ENCODE results near the gene DLG2. TPM values are rescaled to one million over a fixed set of nuclear protein-coding genes. Genes with fewer than 3 reads are reported as not detected.

Gene DLG2
- total and polyA plus RNA-seq, 4 donors: 0.30 to 5.5 (median 0.68) TPM

- Histone ChIP-seq H3K27me3 (ENCODE audit: control insufficient read depth in 4 of 4, insufficient read depth in 4 of 4, low read length in 3 of 4) (no peaks in the 10 kb centered on the region), H3K36me3 (ENCODE audit: control insufficient read depth in 4 of 4, insufficient read depth in 3 of 4, low read depth in 1 of 4, low read length in 3 of 4) (no peaks in the 10 kb centered on the region), H3K4me3 (ENCODE audit: low read depth in 1 of 3, low read length in 3 of 3) (no peak overlapping the region), H3K9me3 (ENCODE audit: control insufficient read depth in 4 of 4, low read length in 3 of 4) (no peaks in the 10 kb centered on the region), H3K4me1 (ENCODE audit: control insufficient read depth in 4 of 4, insufficient read depth in 4 of 4, low read length in 3 of 4) (no peaks in the 10 kb centered on the region), H3K9ac (ENCODE audit: low read depth in 1 of 2, low read length in 2 of 2) (no peak overlapping the region), H3K27ac (ENCODE audit: low read depth in 1 of 2, low read length in 2 of 2) (no peak overlapping the region)
- no peak for TF ChIP-seq NR2F2 (IDR thresholded peaks at IDR 0.05)
- TF ChIP-seq REST (IDR thresholded peaks at IDR 0.05): no peak
- TF ChIP-seq RAD21 (IDR thresholded peaks at IDR 0.05): no peak
- TF ChIP-seq, protein P1, sequence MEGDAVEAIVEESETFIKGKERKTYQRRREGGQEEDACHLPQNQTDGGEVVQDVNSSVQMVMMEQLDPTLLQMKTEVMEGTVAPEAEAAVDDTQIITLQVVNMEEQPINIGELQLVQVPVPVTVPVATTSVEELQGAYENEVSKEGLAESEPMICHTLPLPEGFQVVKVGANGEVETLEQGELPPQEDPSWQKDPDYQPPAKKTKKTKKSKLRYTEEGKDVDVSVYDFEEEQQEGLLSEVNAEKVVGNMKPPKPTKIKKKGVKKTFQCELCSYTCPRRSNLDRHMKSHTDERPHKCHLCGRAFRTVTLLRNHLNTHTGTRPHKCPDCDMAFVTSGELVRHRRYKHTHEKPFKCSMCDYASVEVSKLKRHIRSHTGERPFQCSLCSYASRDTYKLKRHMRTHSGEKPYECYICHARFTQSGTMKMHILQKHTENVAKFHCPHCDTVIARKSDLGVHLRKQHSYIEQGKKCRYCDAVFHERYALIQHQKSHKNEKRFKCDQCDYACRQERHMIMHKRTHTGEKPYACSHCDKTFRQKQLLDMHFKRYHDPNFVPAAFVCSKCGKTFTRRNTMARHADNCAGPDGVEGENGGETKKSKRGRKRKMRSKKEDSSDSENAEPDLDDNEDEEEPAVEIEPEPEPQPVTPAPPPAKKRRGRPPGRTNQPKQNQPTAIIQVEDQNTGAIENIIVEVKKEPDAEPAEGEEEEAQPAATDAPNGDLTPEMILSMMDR (IDR thresholded peaks at IDR 0.05; ENCODE audit: low read depth, low read length, missing input control): no peak
- no peak for TF ChIP-seq GABPA (IDR thresholded peaks at IDR 0.05 in 1 of 2, conservative IDR thresholded peaks at IDR 0.05 in 1 of 2)
- no peak for TF ChIP-seq FOXA2 (IDR thresholded peaks at IDR 0.05)
- TF ChIP-seq TAF1 (conservative IDR thresholded peaks at IDR 0.05): no peak
- TF ChIP-seq RXRA (IDR thresholded peaks at IDR 0.05): no peak
- TF ChIP-seq HNF4G (IDR thresholded peaks at IDR 0.05): no peak
- no peak for TF ChIP-seq FOXA1 (IDR thresholded peaks at IDR 0.05)
- TF ChIP-seq, protein P2, sequence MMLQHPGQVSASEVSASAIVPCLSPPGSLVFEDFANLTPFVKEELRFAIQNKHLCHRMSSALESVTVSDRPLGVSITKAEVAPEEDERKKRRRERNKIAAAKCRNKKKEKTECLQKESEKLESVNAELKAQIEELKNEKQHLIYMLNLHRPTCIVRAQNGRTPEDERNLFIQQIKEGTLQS (IDR thresholded peaks at IDR 0.05): no peak
- TF ChIP-seq JUND (IDR thresholded peaks at IDR 0.05): no peak
- no peak for TF ChIP-seq ZBTB33 (IDR thresholded peaks at IDR 0.05)
- no peak for TF ChIP-seq EGR1 (IDR thresholded peaks at IDR 0.05; ENCODE audit: low read depth in 2 of 2)
- no peak for TF ChIP-seq MAX (IDR thresholded peaks at IDR 0.05)
- no peak for TF ChIP-seq SP1 (IDR thresholded peaks at IDR 0.05)
- no peak for TF ChIP-seq YY1 (IDR thresholded peaks at IDR 0.05)
- no peak for TF ChIP-seq HNF4A (conservative IDR thresholded peaks at IDR 0.05)
- DNase-seq (ENCODE audit: low spot score): no peak
These were observed 1214.3 kb downstream of the DLG2 start for GRCh38 chr11:84412862-84413261.
